DOHH2 (cell line): Measurements from ENCODE around the gene MAML2.

Source experiments
- H3F3A ChIP-seq: fragments of 200-600 bp; sonication (generic), shearing (Covaris generic); 2 replicates; pipeline ENCODE4 v1.6.0; 2016; ENCODE audit warnings: antibody characterized with exemption, mild to moderate bottlenecking; ENCODE audit not compliant: control insufficient read depth, insufficient read depth
- H3K27ac ChIP-seq: fragments of 200-600 bp; sonication (generic); 2 replicates; pipeline ENCODE4 v1.5.1; 2014; ENCODE audit warnings: low read depth, mild to moderate bottlenecking, low read length, moderate library complexity
- H3K27me3 ChIP-seq: fragments of 200-600 bp; sonication (generic); 2 replicates; pipeline ENCODE4 v1.6.1; 2014; ENCODE audit warnings: mild to moderate bottlenecking, low read length, mixed read lengths; ENCODE audit not compliant: control insufficient read depth
- H3K36me3 ChIP-seq: fragments of 200-600 bp; sonication (generic); 2 replicates; pipeline ENCODE4 v1.6.1; 2014; ENCODE audit warnings: mild to moderate bottlenecking, low read length, moderate library complexity, mixed read lengths; ENCODE audit not compliant: control insufficient read depth
- H3K4me1 ChIP-seq: fragments of 200-600 bp; sonication (generic); 2 replicates; pipeline ENCODE4 v1.6.1; 2014; ENCODE audit warnings: mild to moderate bottlenecking, low read length, mixed read lengths; ENCODE audit not compliant: control insufficient read depth
- H3K4me2 ChIP-seq: fragments of 200-600 bp; sonication (generic); 2 replicates; pipeline ENCODE4 v1.6.0; 2014; ENCODE audit warnings: mild to moderate bottlenecking, low read length, moderate library complexity
- H3K4me3 ChIP-seq: fragments of 200-600 bp; sonication (generic); 2 replicates; pipeline ENCODE4 v1.5.1; 2014; ENCODE audit warnings: mild to moderate bottlenecking, low read length, mixed read lengths
- H3K79me2 ChIP-seq: fragments of 200-600 bp; sonication (generic); 2 replicates; pipeline ENCODE4 v1.6.1; 2014; ENCODE audit warnings: mild to moderate bottlenecking, low read length, mixed read lengths; ENCODE audit not compliant: control insufficient read depth
- H3K9me2 ChIP-seq: fragments of 200-600 bp; sonication (generic); replicated peaks from 2 replicates; pipeline ENCODE4 v1.6.1; 2014; ENCODE audit warnings: mild to moderate bottlenecking, low read length, mixed read lengths; ENCODE audit not compliant: control insufficient read depth
- H3K9me3 ChIP-seq: fragments of 200-600 bp; sonication (generic); 2 replicates; pipeline ENCODE4 v1.6.1; 2014; ENCODE audit warnings: antibody characterized with exemption, low read length, mixed read lengths; ENCODE audit not compliant: control insufficient read depth, insufficient read depth
- H4K20me1 ChIP-seq: fragments of 200-600 bp; sonication (generic); 2 replicates; pipeline ENCODE4 v1.6.0; 2014; ENCODE audit warnings: low read depth, mild to moderate bottlenecking, antibody characterized with exemption, low read length, moderate library complexity; ENCODE audit not compliant: control insufficient read depth, insufficient read depth
- CTCF ChIP-seq: fragments of 200-600 bp; sonication (generic); IDR thresholded peaks from one replicate; pipeline ENCODE4 v1.5.1; 2014; ENCODE audit warnings: antibody characterized with exemption, mild to moderate bottlenecking, low read depth, low read length; ENCODE audit not compliant: poor library complexity, severe bottlenecking
- EZH2phosphoT487 ChIP-seq: fragments of 200-600 bp; sonication (generic); IDR thresholded peaks from 2 replicates; pipeline ENCODE4 v1.6.1; 2017; ENCODE audit warnings: borderline replicate concordance, mild to moderate bottlenecking, antibody characterized with exemption, low read length, moderate library complexity, mixed read lengths

MAML2 gene

GRCh38 chr11:96114178-96115064, 228.6 kb downstream of the MAML2 start:
- no peak overlapping the region for H3K27ac ChIP-seq
- no peak overlapping the region for H3K4me3 ChIP-seq
- TF ChIP-seq CTCF (no peak), EZH2phosphoT487 (no peak)
- H3F3A ChIP-seq = no peaks in the 10 kb centered on the region
- no peaks in the 10 kb centered on the region for H3K79me2 ChIP-seq
- no peak overlapping the region for H3K4me2 ChIP-seq
- H3K9me2 ChIP-seq = no peaks in the 10 kb centered on the region
- no peaks in the 10 kb centered on the region for H3K4me1 ChIP-seq
- no peaks in the 10 kb centered on the region for H3K27me3 ChIP-seq
- H3K9me3 ChIP-seq = no peaks in the 10 kb centered on the region
- H3K36me3 ChIP-seq = no peaks in the 10 kb centered on the region
- no peaks in the 10 kb centered on the region for H4K20me1 ChIP-seq

DNA sequence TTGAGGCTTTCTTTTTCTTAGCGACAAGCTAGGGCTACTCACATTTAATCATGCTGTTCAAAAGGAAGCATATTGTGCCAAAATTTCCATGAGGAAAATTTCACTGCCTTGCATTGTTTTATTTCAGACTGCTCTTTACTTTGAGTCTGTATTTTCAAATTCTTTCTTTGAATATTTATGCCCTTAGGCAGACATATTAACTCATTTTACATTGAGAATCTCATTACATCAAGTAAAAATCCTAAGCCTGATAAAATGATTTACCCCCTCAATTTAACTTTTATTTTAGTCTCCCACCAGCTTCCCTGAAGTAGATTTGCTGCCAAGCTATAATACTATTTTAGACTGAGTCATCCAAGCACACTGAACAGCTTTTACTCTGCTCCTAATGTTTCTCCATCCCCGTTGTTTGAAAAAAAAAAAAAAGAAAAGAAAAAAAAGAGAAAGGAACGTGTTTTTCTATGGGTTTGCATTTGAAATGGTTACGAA, 229.8 kb downstream of the MAML2 start:
- H4K20me1 ChIP-seq = no peaks in the 10 kb centered on the region
- no peaks in the 10 kb centered on the region for H3F3A ChIP-seq
- H3K36me3 ChIP-seq = no peaks in the 10 kb centered on the region
- no peak overlapping the region for H3K4me2 ChIP-seq
- TF ChIP-seq EZH2phosphoT487 = no peak
- no peak for TF ChIP-seq CTCF
- H3K4me1 ChIP-seq = no peaks in the 10 kb centered on the region
- H3K9me2 ChIP-seq = no peaks in the 10 kb centered on the region
- H3K27ac ChIP-seq = no peak overlapping the region
- H3K9me3 ChIP-seq = no peaks in the 10 kb centered on the region
- H3K27me3 ChIP-seq = no peaks in the 10 kb centered on the region
- no peak overlapping the region for H3K4me3 ChIP-seq
- no peaks in the 10 kb centered on the region for H3K79me2 ChIP-seq

DNA sequence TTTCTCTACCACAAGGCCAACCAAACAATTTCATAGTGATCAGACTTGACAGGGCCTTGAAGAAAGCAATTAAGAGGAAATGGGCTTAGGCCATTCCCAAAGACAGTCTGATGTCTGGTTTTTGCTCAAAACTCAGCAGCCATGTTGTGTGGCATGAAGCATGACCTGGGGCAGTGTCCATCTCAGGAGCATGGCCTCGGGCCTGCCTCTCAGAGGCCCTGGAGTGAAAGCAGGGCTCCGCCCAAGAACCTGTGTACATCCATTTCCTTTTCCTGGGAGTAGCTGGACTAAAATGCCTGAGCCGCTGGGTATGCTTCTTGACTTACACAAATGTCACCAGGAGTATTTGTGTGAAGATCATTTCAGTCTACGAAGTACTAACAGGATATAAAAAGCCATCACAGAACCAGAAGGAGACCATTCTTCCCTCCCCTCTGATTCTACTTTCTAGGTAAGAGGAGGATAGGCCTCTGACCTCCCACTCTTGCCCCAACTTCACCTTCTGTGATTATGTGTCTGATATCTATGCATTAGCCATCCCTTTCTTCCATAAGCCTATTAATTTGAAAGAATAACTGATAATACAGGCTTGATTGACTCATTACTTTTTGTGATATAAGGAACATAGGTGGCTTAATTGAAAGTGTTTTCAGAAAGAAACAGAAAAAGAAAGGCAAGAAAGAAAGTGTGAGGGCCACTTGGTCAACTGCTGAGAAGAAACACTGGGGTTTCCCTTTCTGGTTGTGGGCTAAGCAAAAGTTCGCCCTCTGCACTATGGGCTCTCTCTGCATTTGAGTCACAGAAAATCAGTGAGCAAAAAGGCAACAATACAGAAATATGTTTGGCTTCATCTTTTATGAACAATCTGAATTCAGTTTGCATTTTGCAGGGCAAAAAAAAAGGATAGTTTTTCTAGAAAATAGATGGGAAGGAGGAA, 230.5 kb downstream of the MAML2 start:
- H3K27me3 ChIP-seq = no peaks in the 10 kb centered on the region
- H3K36me3 ChIP-seq = no peaks in the 10 kb centered on the region
- no peaks in the 10 kb centered on the region for H4K20me1 ChIP-seq
- H3F3A ChIP-seq = no peaks in the 10 kb centered on the region
- no peak overlapping the region for H3K27ac ChIP-seq
- H3K79me2 ChIP-seq = no peaks in the 10 kb centered on the region
- no peaks in the 10 kb centered on the region for H3K9me2 ChIP-seq
- no peak overlapping the region for H3K4me3 ChIP-seq
- no peaks in the 10 kb centered on the region for H3K4me1 ChIP-seq
- H3K9me3 ChIP-seq = no peaks in the 10 kb centered on the region
- no peak for TF ChIP-seq CTCF
- TF ChIP-seq EZH2phosphoT487 = no peak
- no peak overlapping the region for H3K4me2 ChIP-seq
